ENCODE measurements around the gene LAMA3.

Gene LAMA3

GRCh38 chr18:23661735-23662308, 27.4 kb upstream of the LAMA3 start (continued):
- no peak for TF ChIP-seq PRDM4 (tag by site-specific recombination; IDR thresholded peaks at IDR 0.05)
- no peak for TF ChIP-seq ZNF426 (tag by site-specific recombination; IDR thresholded peaks at IDR 0.05)
- TF ChIP-seq ZNF624 (tag by site-specific recombination; IDR thresholded peaks at IDR 0.05) = no peak
- no peak for TF ChIP-seq KLF9 (tag by site-specific recombination; IDR thresholded peaks at IDR 0.05; ENCODE audit: low read depth)
- no peak for TF ChIP-seq ZNF239 (tag by site-specific recombination; IDR thresholded peaks at IDR 0.05)
- TF ChIP-seq PRDM2 (tag by site-specific recombination; IDR thresholded peaks at IDR 0.05; ENCODE audit: borderline replicate concordance) = no peak
- 0 out of 2 replicates have a peak, but pooled peaks have one; percentile 11 for TF ChIP-seq ZNF664 (tag by site-specific recombination; IDR thresholded peaks at IDR 0.05)
- TF ChIP-seq CTCF (tag by site-specific recombination; IDR thresholded peaks at IDR 0.05) = peak; percentile 8; the same call in 1 of the 2 replicates
- TF ChIP-seq ZNF561 (tag by site-specific recombination; IDR thresholded peaks at IDR 0.05; ENCODE audit: borderline replicate concordance) = no peak

GRCh38 chr18:23662309-23663263, 26.7 kb upstream of the LAMA3 start, which contains the start of gene ANKRD29:
Gene ANKRD29 (minus strand): TSS chr18:23662911. CDS start chr18:23662730, 181 bp downstream.
- peak within 1 kb of the TSS; percentile 37 for H3K4me3 ChIP-seq (ENCODE audit: low read depth, low read length)
- ChIA-PET CTCF (interaction anchor here (1.1 kb wide), 1 partner anchor 15 kb away, joined by 3 read pairs; no protein-coding TSS in a partner anchor), POLR2A (interaction anchor here (1.0 kb wide), 1 partner anchor 26 kb away, joined by 3 read pairs; no protein-coding TSS in a partner anchor)
- no peaks in the 10 kb centered on the region for H3K36me3 ChIP-seq (ENCODE audit: control insufficient read depth in 2 of 2, insufficient read depth in 1 of 2, low read length in 2 of 2)
- no peaks in the 10 kb centered on the region for H3K9me3 ChIP-seq (ENCODE audit: control insufficient read depth, insufficient read depth, low read depth, low read length)
- H3K27ac ChIP-seq (ENCODE audit: extremely low read depth, low read depth, low read length) = peak within 1 kb of the TSS; percentile 8; the same call in 1 of the 2 replicates
- peaks cover 3% of the 10 kb centered on the region; the same call in 1 of the 2 replicates for H3K4me1 ChIP-seq (ENCODE audit: control insufficient read depth, insufficient read depth, low read length)
- TF ChIP-seq ZBTB17 (tag by site-specific recombination; IDR thresholded peaks at IDR 0.05) (no peak; the same call in 1 of the 2 replicates), ZNF645 (tag by site-specific recombination; IDR thresholded peaks at IDR 0.05) (no peak), ZNF600 (tag by site-specific recombination; IDR thresholded peaks at IDR 0.05) (peak; percentile 65), ZNF157 (tag by site-specific recombination; IDR thresholded peaks at IDR 0.05) (no peak), ZNF146 (tag by site-specific recombination; IDR thresholded peaks at IDR 0.05) (no peak), SETDB1 (IDR thresholded peaks at IDR 0.05; ENCODE audit: insufficient read length, low read length) (no peak), PRDM10 (tag by site-specific recombination; IDR thresholded peaks at IDR 0.05) (peak; percentile 81), ZNF221 (tag by site-specific recombination; IDR thresholded peaks at IDR 0.05; ENCODE audit: borderline replicate concordance) (no peak), ZFHX2 (tag by site-specific recombination; conservative IDR thresholded peaks at IDR 0.05) (peak; percentile 97), ZNF175 (tag by site-specific recombination; IDR thresholded peaks at IDR 0.05) (no peak)
